H9 (cell line): ENCODE results near the gene MOCOS. TPM values are rescaled to one million over a fixed set of nuclear protein-coding genes. Genes with fewer than 3 reads are reported as not detected.

Experiments used
- DNase-seq: peaks from one replicate; pipeline ENCODE4 v3.0.0-alpha.2; 2017
- H2AFZ ChIP-seq: one replicate; pipeline ENCODE4 v1.6.1; 2013; ENCODE audit warnings: mild to moderate bottlenecking, low read length, control low read depth, moderate library complexity
- H2AK5ac ChIP-seq: 2 replicates; pipeline ENCODE4 v1.6.1; 2013; ENCODE audit warnings: low read length, control low read depth, mixed read lengths; ENCODE audit not compliant: insufficient read length
- H2BK120ac ChIP-seq: one replicate; pipeline ENCODE4 v1.6.1; 2013; ENCODE audit warnings: low read depth, mild to moderate bottlenecking, low read length, control low read depth, inconsistent platforms; ENCODE audit not compliant: poor library complexity, severe bottlenecking
- H2BK12ac ChIP-seq: 2 replicates; pipeline ENCODE4 v1.6.1; 2013; ENCODE audit warnings: low read length, control low read depth, mixed read lengths, low read depth; ENCODE audit not compliant: insufficient read length
- H2BK15ac ChIP-seq: 2 replicates; pipeline ENCODE4 v1.6.1; 2013; ENCODE audit warnings: low read depth, low read length, control low read depth
- H2BK20ac ChIP-seq: one replicate; pipeline ENCODE4 v1.6.1; 2013; ENCODE audit warnings: low read depth, mild to moderate bottlenecking, low read length, control low read depth, inconsistent platforms; ENCODE audit not compliant: poor library complexity, severe bottlenecking
- H2BK5ac ChIP-seq: 2 replicates; pipeline ENCODE4 v1.6.1; 2013; ENCODE audit warnings: low read length, control low read depth, mixed read lengths; ENCODE audit not compliant: insufficient read length
- H3K14ac ChIP-seq: 2 replicates; pipeline ENCODE4 v1.6.1; 2013; ENCODE audit warnings: low read length, control low read depth; ENCODE audit not compliant: insufficient read depth
- H3K18ac ChIP-seq: 2 replicates; pipeline ENCODE4 v1.6.1; 2013; ENCODE audit warnings: low read depth, mild to moderate bottlenecking, mixed read lengths, low read length, control low read depth; ENCODE audit not compliant: insufficient read length
- H3K23ac ChIP-seq: 2 replicates; pipeline ENCODE4 v1.6.1; 2013; ENCODE audit warnings: low read length, control low read depth, mixed read lengths, low read depth; ENCODE audit not compliant: insufficient read length
- H3K23me2 ChIP-seq: 2 replicates; pipeline ENCODE4 v1.6.1; 2013; ENCODE audit warnings: low read depth, mild to moderate bottlenecking, mixed read lengths, low read length, control low read depth; ENCODE audit not compliant: insufficient read length, poor library complexity, severe bottlenecking
- H3K27ac ChIP-seq: 2 replicates; pipeline ENCODE4 v1.5.1; 2013; ENCODE audit warnings: low read length, control low read depth, mixed read lengths, low read depth; ENCODE audit not compliant: insufficient read length
- H3K27me3 ChIP-seq: 2 replicates; pipeline ENCODE4 v1.6.1; 2013; ENCODE audit warnings: low read length, control low read depth, inconsistent platforms; ENCODE audit not compliant: insufficient read depth
- H3K4ac ChIP-seq: 2 replicates; pipeline ENCODE4 v1.6.1; 2013; ENCODE audit warnings: low read depth, mild to moderate bottlenecking, control low read depth, inconsistent platforms, low read length, moderate library complexity
- H3K4me1 ChIP-seq: 2 replicates; pipeline ENCODE4 v1.6.1; 2013; ENCODE audit warnings: low read length, control low read depth, inconsistent platforms; ENCODE audit not compliant: insufficient read depth
- H3K4me2 ChIP-seq: 2 replicates; pipeline ENCODE4 v1.6.1; 2013; ENCODE audit warnings: low read length, control low read depth, mixed read lengths; ENCODE audit not compliant: insufficient read length, insufficient read depth
- H3K56ac ChIP-seq: 2 replicates; pipeline ENCODE4 v1.6.1; 2013; ENCODE audit warnings: low read depth, mild to moderate bottlenecking, mixed read lengths, low read length, control low read depth; ENCODE audit not compliant: insufficient read length
- H3K79me1 ChIP-seq: 2 replicates; pipeline ENCODE4 v1.6.1; 2013; ENCODE audit warnings: low read depth, mild to moderate bottlenecking, moderate library complexity, low read length, control low read depth, inconsistent platforms; ENCODE audit not compliant: insufficient read depth, poor library complexity, severe bottlenecking
- H3K79me2 ChIP-seq: 2 replicates; pipeline ENCODE4 v1.6.1; 2013; ENCODE audit warnings: low read length, control low read depth, inconsistent platforms; ENCODE audit not compliant: insufficient read depth
- H3K9ac ChIP-seq: 2 replicates; pipeline ENCODE4 v1.6.1; 2013; ENCODE audit warnings: low read length, control low read depth, mixed read lengths; ENCODE audit not compliant: insufficient read length; ENCODE audit errors: extremely low read depth
- H3K9me3 ChIP-seq: one replicate; pipeline ENCODE4 v1.6.1; 2013; ENCODE audit warnings: low read depth, low read length, inconsistent platforms; ENCODE audit not compliant: control insufficient read depth
- H3T11ph ChIP-seq: one replicate; pipeline ENCODE4 v1.6.1; 2013; ENCODE audit warnings: mild to moderate bottlenecking, low read length, control low read depth, inconsistent platforms
- H4K20me1 ChIP-seq: one replicate; pipeline ENCODE4 v1.6.1; 2013; ENCODE audit not compliant: control insufficient read depth, insufficient read length, insufficient read depth
- H4K5ac ChIP-seq: 2 replicates; pipeline ENCODE4 v1.6.1; 2013; ENCODE audit warnings: low read depth, mild to moderate bottlenecking, mixed read lengths, low read length, control low read depth; ENCODE audit not compliant: insufficient read length
- H4K8ac ChIP-seq: replicated peaks from 2 replicates; pipeline ENCODE4 v1.6.1; 2013; ENCODE audit warnings: low read length, control low read depth, mixed read lengths, low read depth; ENCODE audit not compliant: insufficient read length
- H4K91ac ChIP-seq: 2 replicates; pipeline ENCODE4 v1.6.1; 2013; ENCODE audit warnings: low read depth, mild to moderate bottlenecking, moderate library complexity, mixed read lengths, low read length, control low read depth; ENCODE audit not compliant: insufficient read length
- H3K27ac Mint-ChIP-seq, 3 experiments: 2 replicates in 2 of 3; 3 replicates in 1 of 3; pipeline ENCODE4 v1.8.0; 2020 to 2021; ENCODE audit warnings: mixed read lengths in 3 of 3, mild to moderate bottlenecking in 1 of 3, moderate library complexity in 1 of 3
- H3K27me3 Mint-ChIP-seq: 2 replicates; pipeline ENCODE4 v1.8.0; 2021; ENCODE audit warnings: low read depth, mild to moderate bottlenecking, moderate library complexity, mixed read lengths
- H3K36me3 Mint-ChIP-seq, 3 experiments: 2 replicates in 2 of 3; 3 replicates in 1 of 3; pipeline ENCODE4 v1.8.0; 2020 to 2021; ENCODE audit warnings: low read depth in 3 of 3, mixed read lengths in 3 of 3; ENCODE audit not compliant: insufficient read depth in 1 of 3
- H3K4me1 Mint-ChIP-seq, 2 experiments: 2 replicates each; pipeline ENCODE4 v1.8.0; 2020; ENCODE audit warnings: mixed read lengths in 2 of 2
- H3K4me3 Mint-ChIP-seq, 2 experiments: 2 replicates in 1 of 2; 3 replicates in 1 of 2; pipeline ENCODE4 v1.8.0; 2020 to 2021; ENCODE audit warnings: mild to moderate bottlenecking in 2 of 2, mixed read lengths in 2 of 2, moderate library complexity in 1 of 2
- H3K9me3 Mint-ChIP-seq, 2 experiments: 2 replicates in 1 of 2; 3 replicates in 1 of 2; pipeline ENCODE4 v1.8.0; 2020; ENCODE audit warnings: mild to moderate bottlenecking in 2 of 2, mixed read lengths in 2 of 2, moderate library complexity in 1 of 2
- CTCF ChIP-seq: fragments of 200-600 bp; sonication (generic); conservative IDR thresholded peaks from 3 replicates; pipeline ENCODE4 v1.8.0; 2021; ENCODE audit warnings: antibody characterized with exemption, mild to moderate bottlenecking
- WGBS: extraction: QIAGEN DNeasy Blood & Tissue Kit; methylation state at CpG from one replicate; pipeline ENCODE4 v1.1.7; 2013; ENCODE audit warnings: missing lambda C conversion rate, low lambda C conversion rate, mixed read lengths; ENCODE audit not compliant: insufficient read length; ENCODE audit errors: extremely low coverage; 5-methylcytosine and 5-hydroxymethylcytosine counted together
- total RNA-seq: library from RNA; stranded (reverse); gene quantifications from 2 replicates; pipeline ENCODE4 v1.2.1, GENCODE V29; 2021

Gene MOCOS
- total RNA-seq, 1 experiment from 2014 or later: 6.0 TPM

- Histone ChIP-seq H3K9me3 (no peaks in the 10 kb centered on the region), H2BK20ac (no peak overlapping the region), H4K20me1 (no peaks in the 10 kb centered on the region), H3K27ac (no peak overlapping the region), H2BK15ac (no peak overlapping the region), H4K5ac (no peak overlapping the region), H2AK5ac (no peak overlapping the region), H3K79me1 (no peaks in the 10 kb centered on the region), H2BK12ac (no peak overlapping the region), H3K56ac (no peak overlapping the region), H3K4me1 (no peaks in the 10 kb centered on the region), H3K4ac (no peak overlapping the region), H3K18ac (no peak overlapping the region), H2BK120ac (no peak overlapping the region), H3K14ac (no peak overlapping the region), H3K9ac (no peak overlapping the region), H3K23me2 (no peaks in the 10 kb centered on the region), H3T11ph (no peak overlapping the region), H2BK5ac (no peak overlapping the region), H3K23ac (no peak overlapping the region), H3K4me2 (no peak overlapping the region), H4K91ac (no peak overlapping the region), H3K27me3 (no peaks in the 10 kb centered on the region), H4K8ac (no peak overlapping the region), H3K79me2 (no peaks in the 10 kb centered on the region), H2AFZ (no peak overlapping the region)
- Mint-ChIP-seq H3K4me3 (no peak overlapping the region), H3K27me3 (no peaks in the 10 kb centered on the region), H3K36me3 (peaks cover 45 to 88% (median 85%) of the 10 kb centered on the region in 3 experiments; a peak in 6 of 7 replicates), H3K9me3 (no peaks in the 10 kb centered on the region), H3K4me1 (no peaks in the 10 kb centered on the region), H3K27ac (no peak overlapping the region)
- no peak for DNase-seq
- TF ChIP-seq CTCF: no peak
- no CpG with 5 or more reads among the region's 2 CpGs for WGBS
Observed at GRCh38 chr18:36153771-36154170, 33.5 kb upstream of the MOCOS start.
